B cell (primary cell): ENCODE data around the gene AP2B1. TPM values are rescaled to one million over a fixed set of nuclear protein-coding genes. Genes with fewer than 3 reads are reported as not detected.

Experiments
- ATAC-seq: fragments of 200-7000 bp; cut with Tn5 transposase; one replicate; pipeline ENCODE4 v1.10.0; 2021; ENCODE audit warnings: low read depth, mild to moderate bottlenecking, moderate number of reproducible peaks, moderate library complexity
- CTCF ChIA-PET: fragments of 350-600 bp; sonication (Branson Sonifier 250); formaldehyde crosslinking; loops from one replicate; lab custom pipeline; 2021; ENCODE audit warnings: antibody characterized with exemption, inconsistent platforms; lab: Charles Lee
- POLR2A ChIA-PET: fragments of 350-600 bp; sonication (Branson Sonifier 250); formaldehyde crosslinking; loops from one replicate; lab custom pipeline; 2021; ENCODE audit warnings: antibody characterized with exemption; lab: Charles Lee
- DNase-seq: peaks from one replicate; pipeline ENCODE4 v3.0.0; 2013
- H2AFZ ChIP-seq: 2 replicates; pipeline ENCODE4 v1.6.1; 2012; ENCODE audit warnings: mild to moderate bottlenecking, low read depth, low read length; ENCODE audit not compliant: insufficient read depth, poor library complexity, severe bottlenecking
- H3K27ac ChIP-seq, 2 donors: 1 replicate in 1 of 2; 2 replicates in 1 of 2; pipeline ENCODE4 v1.5.1; 2012 to 2013; ENCODE audit warnings: low read length in 2 of 2, mild to moderate bottlenecking in 2 of 2, moderate library complexity in 1 of 2
- H3K27me3 ChIP-seq, 4 experiments: fragments of 200-600 bp in 1 of 4; sonication (generic) in 1 of 4; replicated peaks in 1 of 4; 1 replicate in 2 of 4; 2 replicates in 2 of 4; pipeline versions ENCODE4 v1.6.1 to v1.7.0; 2013 to 2016; ENCODE audit warnings: low read length in 3 of 4, mild to moderate bottlenecking in 2 of 4, mixed read lengths in 1 of 4, moderate library complexity in 1 of 4; ENCODE audit not compliant: insufficient read depth in 4 of 4, control insufficient read depth in 3 of 4; ENCODE audit errors: control extremely low read depth in 1 of 4
- H3K36me3 ChIP-seq, 2 experiments: replicated peaks in 1 of 2; 1 replicate in 1 of 2; 2 replicates in 1 of 2; pipeline versions ENCODE4 v1.6.1 to v1.7.1; 2013; ENCODE audit warnings: low read length in 1 of 2; ENCODE audit not compliant: insufficient read depth in 2 of 2, control insufficient read depth in 1 of 2; ENCODE audit errors: control extremely low read depth in 1 of 2, extremely low read depth in 1 of 2
- H3K4me1 ChIP-seq, 2 donors: fragments of 200-600 bp in 1 of 2; sonication (generic) in 1 of 2; 1 replicate in 1 of 2; 2 replicates in 1 of 2; pipeline versions ENCODE4 v1.5.1 to v1.6.1; 2013 to 2017; ENCODE audit warnings: low read length in 2 of 2; ENCODE audit not compliant: control insufficient read depth in 2 of 2, insufficient read depth in 2 of 2
- H3K4me2 ChIP-seq: replicated peaks from 2 replicates; pipeline ENCODE3; 2012; ENCODE audit warnings: mild to moderate bottlenecking, low read depth, low read length; ENCODE audit not compliant: poor library complexity, severe bottlenecking
- H3K4me3 ChIP-seq, 5 experiments: fragments of 200-600 bp in 1 of 5; sonication (generic) in 1 of 5; 1 replicate in 3 of 5; 2 replicates in 2 of 5; pipeline versions ENCODE4 v1.5.1 to v1.7.0; 2011 to 2016; ENCODE audit warnings: low read length in 4 of 5, mild to moderate bottlenecking in 4 of 5, low read depth in 2 of 5, control low read depth in 1 of 5, moderate library complexity in 1 of 5; ENCODE audit not compliant: insufficient read depth in 1 of 5; ENCODE audit errors: control extremely low read depth in 1 of 5, extremely low read depth in 1 of 5
- H3K79me2 ChIP-seq: fragments of 200-600 bp; sonication (generic); one replicate; pipeline ENCODE4 v1.6.0; 2016; ENCODE audit warnings: low read length; ENCODE audit not compliant: control insufficient read depth, insufficient read depth
- H3K9ac ChIP-seq: fragments of 200-600 bp; sonication (generic); 2 replicates; pipeline ENCODE4 v1.6.1; 2017; ENCODE audit warnings: mild to moderate bottlenecking, low read length, moderate library complexity
- H3K9me3 ChIP-seq, 3 donors: one replicate each; pipeline versions ENCODE4 v1.6.1 to v1.7.1; 2013; ENCODE audit warnings: low read length in 2 of 3; ENCODE audit not compliant: control insufficient read depth in 2 of 3, insufficient read depth in 1 of 3; ENCODE audit errors: control extremely low read depth in 1 of 3
- H4K20me1 ChIP-seq: 2 replicates; pipeline ENCODE4 v1.6.0; 2012; ENCODE audit warnings: mild to moderate bottlenecking, low read length; ENCODE audit not compliant: insufficient read depth, control insufficient read depth, poor library complexity, severe bottlenecking
- H3K27ac Mint-ChIP-seq: one replicate; pipeline ENCODE4 v1.8.0; 2021; ENCODE audit warnings: mixed read lengths
- H3K27me3 Mint-ChIP-seq: one replicate; pipeline ENCODE4 v1.8.0; 2021; ENCODE audit warnings: mixed read lengths
- H3K4me1 Mint-ChIP-seq: one replicate; pipeline ENCODE4 v1.8.0; 2021; ENCODE audit warnings: mixed read lengths
- H3K4me3 Mint-ChIP-seq: one replicate; pipeline ENCODE4 v1.8.0; 2021; ENCODE audit warnings: mixed read lengths
- H3K9me3 Mint-ChIP-seq: one replicate; pipeline ENCODE4 v1.8.0; 2022; ENCODE audit warnings: mixed read lengths; ENCODE audit not compliant: insufficient read depth
- EZH2 ChIP-seq: IDR thresholded peaks from 2 replicates; pipeline ENCODE4 v1.6.1; 2012; ENCODE audit warnings: borderline replicate concordance, low read depth, mild to moderate bottlenecking, moderate library complexity, low read length; ENCODE audit not compliant: insufficient read depth, poor library complexity, severe bottlenecking
- WGBS: methylation state at CpG from one replicate; pipeline ENCODE4 v1.1.5; 2013; ENCODE audit warnings: missing lambda C conversion rate; ENCODE audit not compliant: insufficient coverage; 5-methylcytosine and 5-hydroxymethylcytosine counted together
- intact Hi-C: fragments of 100-400 bp; cut with micrococcal nuclease; formaldehyde crosslinking; loops from one replicate; pipeline ENCODE4 v1.10.0; 2022
- polyA plus RNA-seq: library from polyadenylated mRNA; depleted of rRNA; stranded (reverse); fragments of >200 nt; gene quantifications from 2 replicates; pipeline ENCODE4 v1.2.3, GENCODE V29; 2012
- total RNA-seq, 2 donors: library from RNA; stranded (reverse); fragments of 120-200 nt in 1 of 2; gene quantifications; 1 replicate in 1 of 2; 2 replicates in 1 of 2; pipeline versions ENCODE4 v1.2.3 to v1.2.4, GENCODE V29; 2013 to 2022
- TF ChIP-seq, protein P1 (sequence below): fragments of 200-600 bp; IDR thresholded peaks from one replicate; pipeline ENCODE4 v1.8.0; 2022; ENCODE audit warnings: antibody characterized with exemption, mild to moderate bottlenecking

The AP2B1 gene
- total and polyA plus RNA-seq, 2 donors (not counting 1 experiment from before 2014, with no cell fraction given): 33.1 to 123 TPM

DNA sequence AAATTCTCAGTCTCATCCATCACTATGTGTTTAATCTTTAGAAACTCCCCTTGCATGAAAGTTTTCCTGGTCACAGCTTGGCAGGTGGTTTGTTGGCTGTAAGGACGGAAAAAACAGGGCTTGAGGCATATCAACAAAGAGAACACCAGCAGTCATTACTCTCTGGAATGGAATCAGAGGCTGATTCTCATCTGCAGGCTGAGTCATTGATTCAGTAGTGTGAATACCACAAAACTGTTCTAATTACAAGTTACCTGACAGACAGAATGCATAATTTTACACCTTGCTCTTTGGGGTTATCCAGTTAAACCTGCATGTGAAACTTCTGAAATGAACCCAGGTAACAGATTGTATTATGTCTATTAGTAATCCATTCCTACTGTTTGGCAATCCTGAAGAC lies 38.1 kb upstream of the AP2B1 start:
- no peak overlapping the region for H3K9ac ChIP-seq
- no peak overlapping the region for H3K4me2 ChIP-seq
- H3K27ac Mint-ChIP-seq: no peak overlapping the region
- no peaks in the 10 kb centered on the region for H4K20me1 ChIP-seq
- no peaks in the 10 kb centered on the region for H3K79me2 ChIP-seq
- H3K27me3 Mint-ChIP-seq: peaks cover 4% of the 10 kb centered on the region
- ChIA-PET POLR2A (no interaction called here), CTCF (interaction anchor here (1.5 kb wide), 1 partner anchor 10 kb away, joined by 4 read pairs; no protein-coding TSS in a partner anchor)
- H3K27me3 ChIP-seq: no peaks in the 10 kb centered on the region
- H3K4me1 Mint-ChIP-seq: peaks cover 8% of the 10 kb centered on the region
- TF ChIP-seq EZH2: no peak
- no peak for ATAC-seq
- H3K4me3 Mint-ChIP-seq: no peak overlapping the region
- no peaks in the 10 kb centered on the region for H3K9me3 ChIP-seq
- no CpG with 5 or more reads among the region's 1 CpG for WGBS
- no peaks in the 10 kb centered on the region for H3K9me3 Mint-ChIP-seq
- H3K27ac ChIP-seq: no peak overlapping the region
- intact Hi-C loops: no loop called here
- peaks cover 3 to 4% of the 10 kb centered on the region in 2 donors for H3K4me1 ChIP-seq
- no peaks in the 10 kb centered on the region for H3K36me3 ChIP-seq
- DNase-seq: no peak
- H3K4me3 ChIP-seq: no peak overlapping the region
- no peak overlapping the region for H2AFZ ChIP-seq

DNA sequence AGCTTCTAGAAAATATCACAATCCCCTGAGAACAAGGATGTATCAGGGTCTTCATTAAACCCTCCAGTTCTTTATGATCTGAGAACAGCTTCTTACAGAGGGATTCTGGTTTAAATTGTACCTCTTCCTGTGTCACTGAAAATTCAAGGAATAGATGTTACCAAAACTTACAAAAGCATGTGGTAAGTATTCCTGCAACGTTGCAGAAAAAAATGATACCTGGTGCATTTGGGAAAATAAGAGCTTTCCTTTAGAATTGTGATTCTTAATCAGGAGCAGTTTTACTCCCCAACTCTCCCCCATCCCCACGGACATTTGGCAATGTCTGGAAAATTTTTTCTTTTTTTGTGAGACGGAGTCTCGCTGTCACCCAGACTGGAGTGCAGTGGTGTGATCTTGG lies 33.8 kb upstream of the AP2B1 start:
- intact Hi-C loops: no loop called here
- no peak overlapping the region for H2AFZ ChIP-seq
- H3K9me3 Mint-ChIP-seq: no peaks in the 10 kb centered on the region
- H3K9ac ChIP-seq: no peak overlapping the region
- WGBS: 100% methylated on average over 2 of the region's 4 CpGs
- no peaks in the 10 kb centered on the region for H3K4me1 ChIP-seq
- no peaks in the 10 kb centered on the region for H3K4me1 Mint-ChIP-seq
- no peak overlapping the region for H3K4me3 ChIP-seq
- H3K27ac Mint-ChIP-seq: no peak overlapping the region
- TF ChIP-seq, protein P1, sequence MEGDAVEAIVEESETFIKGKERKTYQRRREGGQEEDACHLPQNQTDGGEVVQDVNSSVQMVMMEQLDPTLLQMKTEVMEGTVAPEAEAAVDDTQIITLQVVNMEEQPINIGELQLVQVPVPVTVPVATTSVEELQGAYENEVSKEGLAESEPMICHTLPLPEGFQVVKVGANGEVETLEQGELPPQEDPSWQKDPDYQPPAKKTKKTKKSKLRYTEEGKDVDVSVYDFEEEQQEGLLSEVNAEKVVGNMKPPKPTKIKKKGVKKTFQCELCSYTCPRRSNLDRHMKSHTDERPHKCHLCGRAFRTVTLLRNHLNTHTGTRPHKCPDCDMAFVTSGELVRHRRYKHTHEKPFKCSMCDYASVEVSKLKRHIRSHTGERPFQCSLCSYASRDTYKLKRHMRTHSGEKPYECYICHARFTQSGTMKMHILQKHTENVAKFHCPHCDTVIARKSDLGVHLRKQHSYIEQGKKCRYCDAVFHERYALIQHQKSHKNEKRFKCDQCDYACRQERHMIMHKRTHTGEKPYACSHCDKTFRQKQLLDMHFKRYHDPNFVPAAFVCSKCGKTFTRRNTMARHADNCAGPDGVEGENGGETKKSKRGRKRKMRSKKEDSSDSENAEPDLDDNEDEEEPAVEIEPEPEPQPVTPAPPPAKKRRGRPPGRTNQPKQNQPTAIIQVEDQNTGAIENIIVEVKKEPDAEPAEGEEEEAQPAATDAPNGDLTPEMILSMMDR: no peak
- ATAC-seq (no peak), DNase-seq (no peak)
- CTCF ChIA-PET: no interaction called here
- H3K27me3 ChIP-seq: peaks cover 0 to 10% (median 0%) of the 10 kb centered on the region in 4 experiments
- H3K4me2 ChIP-seq: no peak overlapping the region
- no peaks in the 10 kb centered on the region for H3K36me3 ChIP-seq
- H3K27ac ChIP-seq: no peak overlapping the region
- H3K79me2 ChIP-seq: no peaks in the 10 kb centered on the region
- H3K9me3 ChIP-seq: no peaks in the 10 kb centered on the region
- no peaks in the 10 kb centered on the region for H4K20me1 ChIP-seq
- POLR2A ChIA-PET: no interaction called here
- H3K4me3 Mint-ChIP-seq: no peak overlapping the region
- peaks cover 25% of the 10 kb centered on the region for H3K27me3 Mint-ChIP-seq
